ENCODE results near the gene RAD23A.
A peak's percentile ranks its signal among the peaks of the same experiment; 100 is the strongest.
"Not testable (repeated sequence)": the region's sequence is repeated elsewhere in the genome, so short reads cannot be mapped to it uniquely, and the experiment has no call there.

RAD23A gene

DNA sequence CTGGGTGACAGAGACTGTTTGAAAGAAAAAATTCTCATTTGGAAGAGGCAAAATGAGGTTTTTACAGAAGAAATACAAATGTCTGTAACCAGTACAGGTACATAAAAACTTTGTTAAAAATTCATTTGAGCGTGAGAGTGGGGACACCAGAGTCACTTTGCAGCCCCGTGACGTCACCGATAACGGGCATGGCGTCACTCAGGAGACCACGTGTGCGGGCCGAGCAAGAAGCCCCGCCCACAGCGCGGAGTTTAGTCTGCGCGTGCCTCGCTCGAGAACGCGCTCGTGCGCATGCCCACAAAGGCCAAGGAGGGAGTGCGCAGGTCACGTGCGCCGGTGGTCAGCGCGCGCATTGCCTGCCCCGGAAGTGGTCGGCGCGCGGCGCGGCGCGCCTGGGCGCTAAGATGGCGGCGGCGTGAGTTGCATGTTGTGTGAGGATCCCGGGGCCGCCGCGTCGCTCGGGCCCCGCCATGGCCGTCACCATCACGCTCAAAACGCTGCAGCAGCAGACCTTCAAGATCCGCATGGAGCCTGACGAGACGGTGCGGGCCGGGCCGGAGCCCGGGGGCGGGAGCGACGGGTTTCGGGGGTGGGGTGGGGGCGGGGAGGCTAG lies at the start of gene RAD23A:
Gene RAD23A, plus strand, starts transcription at position 384 of the 613 bp plus-strand sequence. Its CDS starts 87 bp downstream, at position 471.
- DNase-seq: peak; percentile 98

DNA sequence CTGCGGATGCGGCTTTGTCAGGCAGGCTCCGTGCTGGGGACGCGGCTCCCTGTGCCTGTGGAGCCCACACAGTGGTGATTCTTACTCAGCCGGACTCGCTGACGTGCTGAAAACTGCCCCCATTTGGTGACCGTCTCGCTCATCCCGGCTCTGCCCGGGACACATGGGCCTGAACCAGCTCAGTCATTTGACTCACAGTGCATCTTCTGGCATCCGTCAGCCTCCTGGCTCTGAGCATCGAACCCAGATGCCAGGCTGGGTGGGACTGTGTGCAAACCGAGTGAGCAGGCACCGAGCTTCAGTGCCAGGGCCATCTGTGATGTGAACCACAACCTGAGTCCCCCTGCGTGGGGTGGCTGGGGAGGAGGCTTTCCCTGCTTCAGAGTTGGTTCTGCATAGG lies 49.2 kb upstream of the RAD23A start:
- no peak for DNase-seq

GRCh38 chr19:12899891-12900518 lies 45.7 kb upstream of the RAD23A start:
- no peak for DNase-seq

GRCh38 chr19:12907166-12907565 lies 38.5 kb upstream of the RAD23A start:
- DNase-seq: no peak

GRCh38 chr19:12912571-12912970 lies 33.1 kb upstream of the RAD23A start:
- no peak for DNase-seq

DNA sequence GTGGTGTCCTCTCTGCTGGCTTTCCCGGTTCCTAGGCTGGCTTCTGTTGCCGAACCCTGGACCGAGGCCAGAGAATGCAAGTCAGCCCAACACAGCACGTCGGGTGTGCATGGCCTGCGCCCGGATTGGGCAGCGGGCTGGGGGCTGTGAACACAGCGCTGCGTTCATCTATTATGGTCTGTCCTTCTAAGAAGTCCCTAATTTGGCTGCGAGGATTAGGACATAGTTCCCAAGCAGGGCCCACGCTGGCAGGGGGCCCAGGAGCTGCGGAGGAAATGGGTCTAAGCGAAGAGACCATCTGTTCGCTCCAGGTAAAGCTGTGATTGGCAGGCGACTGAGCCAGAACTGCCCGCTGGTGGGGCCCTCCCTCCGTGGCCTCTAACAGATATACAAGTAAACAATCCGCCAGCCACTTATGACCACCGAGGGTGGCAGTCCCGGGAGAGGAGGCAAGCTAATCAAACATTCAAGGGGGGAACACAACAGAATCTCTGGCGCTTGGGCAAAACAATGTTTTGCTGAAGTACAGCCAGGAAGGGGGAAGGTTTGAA lies 32.6 kb upstream of the RAD23A start:
- no peak for DNase-seq

DNA sequence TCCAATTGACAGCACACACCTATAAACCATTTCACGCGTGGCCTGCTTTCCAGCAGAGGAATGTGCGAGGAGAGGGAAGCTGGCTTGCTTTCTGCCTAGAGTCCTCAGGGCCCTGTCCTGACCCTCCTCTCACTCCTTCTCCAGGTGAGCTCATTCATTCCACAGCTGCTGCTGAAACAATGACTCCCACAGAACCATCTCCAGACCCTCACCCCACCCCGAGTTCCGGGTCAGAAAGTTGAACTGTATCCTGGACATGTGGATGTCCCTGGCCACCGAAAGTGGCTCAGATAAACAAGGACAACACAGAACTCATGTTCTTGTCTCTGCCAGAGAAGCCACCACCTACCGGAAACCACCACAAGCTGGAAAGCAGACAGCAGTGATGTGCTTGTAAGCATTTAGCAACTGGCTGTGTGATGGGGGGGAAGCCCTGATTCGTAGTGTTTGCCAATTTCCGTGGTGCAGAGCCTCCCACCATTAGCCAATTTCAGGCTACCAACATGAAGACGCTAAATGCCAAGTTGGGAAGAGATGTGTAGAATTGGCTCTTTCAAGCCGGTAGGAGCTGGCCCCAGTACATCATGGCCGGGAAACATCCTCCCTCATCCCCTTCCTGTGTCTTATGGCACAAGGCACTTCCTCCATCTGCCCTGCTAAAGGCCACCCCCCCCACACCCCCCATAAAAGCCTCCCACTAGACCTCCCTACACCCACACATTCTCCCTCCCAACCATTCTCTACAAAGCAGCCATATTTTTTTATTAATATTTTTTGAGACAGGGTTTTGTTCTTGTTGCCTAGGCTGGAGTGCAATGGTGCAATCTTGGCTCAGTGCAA lies 31.6 kb upstream of the RAD23A start:
- peak in 1 of 2 experiments; percentile 47 for DNase-seq

- DNase-seq: not testable (repeated sequence)
Observed at GRCh38 chr19:12915860-12916259, 29.8 kb upstream of the RAD23A start.

DNA sequence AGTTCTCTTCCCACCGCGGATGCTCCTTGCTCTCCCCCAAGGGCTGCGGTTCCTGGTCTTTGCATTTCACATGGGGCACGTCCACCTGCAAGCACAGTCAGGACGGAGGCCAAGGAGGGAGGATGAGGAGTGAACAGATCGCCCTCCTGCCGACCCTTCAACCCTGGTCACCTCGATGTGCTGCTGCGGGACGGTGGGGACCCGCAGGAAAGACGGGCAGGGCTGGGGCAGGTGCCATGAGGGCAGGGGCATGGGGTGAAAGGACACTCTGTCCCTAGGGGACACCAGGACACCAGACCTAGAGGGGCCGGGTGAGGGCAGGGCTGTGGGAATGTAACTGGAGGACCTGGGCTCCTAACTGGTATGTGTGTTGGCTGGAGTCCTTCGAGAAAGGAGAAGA lies 27.4 kb upstream of the RAD23A start:
- DNase-seq: no peak

DNA sequence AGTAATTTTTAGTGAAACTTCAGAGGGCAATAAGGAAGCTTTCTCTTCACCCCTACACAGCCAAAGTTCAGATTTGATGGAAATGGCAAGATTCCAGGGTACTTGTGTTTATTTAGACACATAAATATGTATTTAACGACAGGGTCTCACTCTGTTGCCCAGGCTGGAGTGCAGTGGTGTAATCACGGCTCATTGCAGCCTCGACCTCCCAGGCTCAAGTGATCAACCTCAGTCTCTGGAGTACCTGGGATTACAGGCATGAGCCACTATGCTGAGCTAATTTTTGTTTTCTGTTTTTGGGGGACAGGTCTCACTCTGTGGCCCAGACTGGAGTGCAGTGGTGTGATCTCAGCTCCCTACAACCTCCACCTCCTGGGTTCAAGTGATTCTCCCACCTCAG lies 24.6 kb upstream of the RAD23A start:
- no peak for DNase-seq

DNA sequence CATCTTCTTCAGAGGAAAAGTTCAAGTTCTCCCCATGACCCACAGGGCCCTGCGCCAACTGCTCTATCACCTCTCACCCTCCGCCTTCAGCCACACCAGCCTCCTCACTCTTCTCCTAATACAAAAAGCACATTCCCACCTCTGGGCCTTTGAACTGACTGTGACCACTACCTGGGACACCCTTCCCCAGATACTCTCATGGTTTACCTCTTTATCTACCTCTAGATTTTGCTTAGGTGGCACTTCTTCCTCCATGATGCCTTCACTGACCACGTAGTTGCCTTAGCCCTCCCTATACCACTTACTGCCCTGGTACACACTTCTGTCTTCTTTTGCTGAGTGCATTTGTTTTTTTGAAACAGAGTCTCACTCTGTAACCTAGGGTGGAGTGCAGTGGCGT lies 22.7 kb upstream of the RAD23A start:
- no peak for DNase-seq

DNA sequence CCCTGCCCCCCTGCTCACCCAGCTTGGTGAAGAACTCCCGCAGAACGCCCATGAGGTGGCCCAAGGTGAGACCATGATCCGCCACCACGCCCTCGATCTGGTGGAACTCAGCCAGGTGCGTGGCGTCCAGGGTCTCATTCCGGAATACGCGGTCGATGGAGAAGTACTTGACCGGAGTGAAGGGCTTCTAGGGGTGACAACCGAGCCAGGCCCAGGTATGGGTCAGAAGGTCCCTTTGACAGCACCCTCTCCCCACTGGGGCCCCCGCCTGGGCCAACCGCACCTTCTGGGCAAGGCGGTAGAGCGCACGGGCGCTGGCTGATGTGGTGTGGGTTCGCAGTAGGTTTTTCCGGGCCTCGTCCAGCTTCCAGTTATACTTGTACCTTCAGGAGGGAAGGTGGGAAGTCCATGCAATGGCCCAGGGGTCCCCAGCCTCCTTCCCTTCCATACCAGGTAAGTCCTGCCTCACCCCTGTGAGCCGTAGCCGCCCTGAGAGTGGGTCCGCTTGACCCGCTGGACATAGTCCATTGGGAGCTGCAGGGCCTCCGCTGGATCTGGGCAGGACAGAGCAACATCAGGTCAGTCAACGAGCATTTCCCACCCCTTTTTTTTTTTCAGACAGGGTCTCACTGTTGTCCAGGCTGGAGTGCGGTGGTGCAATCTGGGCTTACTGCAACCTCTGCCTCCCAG lies 20.9 kb upstream of the RAD23A start:
- DNase-seq: no peak

DNA sequence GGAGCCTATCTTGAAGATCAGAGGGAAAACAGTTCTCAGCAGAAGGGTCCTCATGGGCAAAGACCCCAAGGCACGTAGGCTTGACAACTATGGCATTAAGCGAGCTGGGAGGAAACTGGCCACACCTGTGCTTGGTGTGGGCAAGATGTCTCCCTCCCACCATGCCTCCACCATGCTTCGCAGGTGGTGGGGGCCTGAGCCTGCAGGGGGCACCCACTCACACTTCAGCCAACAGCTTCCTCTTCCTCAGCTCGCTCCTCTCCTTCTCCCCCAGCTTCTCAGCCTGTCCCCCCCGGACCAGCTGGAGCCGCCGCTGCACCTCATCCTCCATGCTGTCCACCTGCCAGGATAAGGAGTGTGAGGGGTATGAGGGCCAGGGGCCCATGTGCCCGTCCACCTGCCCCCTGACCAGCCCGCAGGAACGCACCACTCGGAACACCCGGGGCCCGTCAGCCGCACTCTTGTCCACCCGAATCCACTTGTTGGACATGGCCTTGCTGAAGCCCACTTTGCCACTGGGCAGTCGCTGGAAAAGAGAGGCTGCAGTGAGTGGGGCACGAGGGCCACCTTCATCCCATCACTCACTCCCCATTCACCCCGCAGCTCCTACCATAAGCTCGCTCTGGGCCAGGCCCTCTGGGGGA lies 15.5 kb upstream of the RAD23A start:
- no peak for DNase-seq

DNA sequence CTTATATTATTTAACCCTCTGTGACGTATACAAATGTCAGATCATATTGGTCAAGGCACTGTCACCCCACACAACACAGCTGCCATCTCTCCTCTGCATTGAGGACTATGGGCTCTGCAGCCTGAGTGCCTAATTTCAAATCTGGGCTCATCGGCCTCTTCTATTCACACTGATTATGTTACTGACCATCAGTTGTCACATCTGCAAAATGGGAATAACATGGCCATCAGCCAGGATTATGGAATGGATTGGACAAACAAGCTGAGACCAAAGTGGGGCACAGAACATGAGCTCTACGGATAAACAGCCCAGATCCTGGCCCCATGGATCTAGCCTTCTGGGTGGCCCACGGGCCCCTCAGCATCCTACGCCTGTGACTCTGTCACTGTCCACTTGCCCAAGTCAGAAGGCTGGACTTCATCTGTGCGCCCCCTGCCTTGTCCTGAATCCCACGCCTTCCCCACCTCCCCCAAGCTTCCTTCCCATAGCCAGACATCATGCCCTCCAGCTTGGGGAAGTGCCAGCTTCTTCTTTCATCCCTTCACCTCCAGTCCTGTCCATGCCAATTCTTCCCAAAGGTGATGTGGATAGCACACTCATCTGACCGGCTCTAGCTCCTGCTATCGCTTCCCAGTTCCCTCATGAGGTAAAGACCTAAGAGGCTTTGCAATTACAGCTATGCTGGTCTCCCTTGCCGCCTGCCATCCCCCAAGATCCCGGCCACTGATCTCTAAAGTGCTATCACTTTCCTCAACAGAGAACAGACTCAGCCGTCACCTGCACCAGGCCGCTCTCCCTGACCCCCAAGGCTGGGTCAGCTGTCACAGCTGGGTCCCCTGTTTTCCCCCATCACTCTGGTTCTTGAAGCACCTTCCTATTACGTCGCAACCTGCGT lies 13.0 kb upstream of the RAD23A start:
- no peak for DNase-seq

- peak; percentile 91 to 92 for DNase-seq
Observed at GRCh38 chr19:12933287-12934072, 12.2 kb upstream of the RAD23A start, which contains the start of gene FARSA. Gene FARSA (minus strand): TSS chr19:12933711. CDS start chr19:12933696, 15 bp downstream.

GRCh38 chr19:12935071-12935470 lies 10.6 kb upstream of the RAD23A start:
- no peak for DNase-seq

DNA sequence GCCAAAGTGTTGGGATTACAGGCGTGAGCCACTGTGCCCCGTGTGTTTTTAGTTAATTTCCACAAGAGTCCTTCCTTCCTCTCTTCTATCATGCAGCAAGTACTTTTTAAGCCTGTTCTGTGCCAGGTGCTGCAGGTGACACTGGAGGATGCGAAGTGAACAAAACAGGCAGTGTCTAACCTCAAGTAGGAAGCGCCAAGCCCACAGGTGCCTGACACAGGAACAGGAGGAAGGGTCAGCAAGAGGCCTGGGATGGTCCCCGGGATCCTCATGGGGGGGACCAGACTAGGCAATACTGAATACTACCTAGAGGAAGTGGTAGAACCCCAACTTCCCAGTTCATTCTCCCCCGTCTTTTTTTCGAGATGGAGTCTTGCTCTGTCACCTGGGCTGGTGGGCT lies 9.1 kb upstream of the RAD23A start:
- no peak for DNase-seq

DNA sequence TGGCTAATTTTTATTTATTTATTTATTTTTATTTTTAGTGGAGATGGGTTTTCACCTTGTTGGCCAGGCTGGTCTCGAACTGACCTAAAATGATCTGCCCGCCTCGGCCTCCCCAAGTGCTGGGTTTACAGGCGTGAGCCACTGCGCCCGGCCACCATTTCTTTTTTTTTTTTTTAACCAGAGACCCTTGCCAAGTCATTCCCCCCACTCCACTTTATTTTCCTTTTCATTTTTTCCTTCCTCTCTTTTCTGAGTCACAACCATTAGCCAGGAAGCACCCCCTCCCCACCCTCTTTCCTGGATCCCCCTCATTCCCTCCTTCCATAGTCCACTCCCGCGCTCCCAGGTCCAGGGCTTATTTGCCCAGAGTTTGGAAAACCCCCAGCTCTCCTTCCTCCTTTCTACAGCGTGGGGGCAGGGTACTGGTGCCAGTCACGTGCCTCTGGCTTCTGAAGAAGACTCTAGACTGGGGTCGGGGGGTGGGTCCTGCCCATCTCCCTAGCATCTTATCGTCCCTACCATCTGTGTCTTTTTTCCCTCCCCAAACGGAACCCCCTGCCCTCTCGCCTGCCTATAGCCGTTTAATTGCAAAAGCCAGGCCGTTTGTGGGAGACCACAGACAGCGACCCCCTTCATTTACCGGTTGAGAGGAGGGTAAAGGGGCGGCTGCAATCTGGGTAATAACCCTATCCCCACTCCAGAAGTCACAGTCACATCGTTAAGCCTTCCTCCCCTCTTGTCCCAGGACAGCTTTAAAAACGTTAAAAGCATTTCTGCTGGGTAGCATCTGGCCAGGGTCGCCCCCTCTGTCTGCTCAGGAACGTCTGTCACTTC lies 8.4 kb upstream of the RAD23A start:
- DNase-seq: no peak
